K562 (cell line): ENCODE measurements around the gene MAD2L1.

ENCODE experiments used
- EP300 ChIP-seq: IDR thresholded peaks from 2 replicates; pipeline ENCODE4 v1.6.1; 2012; ENCODE audit warnings: low read length, improper control_type of control experiment
- FOXP1 ChIP-seq: sonication (generic); formaldehyde crosslinking; IDR thresholded peaks from 2 replicates; pipeline ENCODE4 v1.8.0; 2022; ENCODE audit warnings: mild to moderate bottlenecking, missing genetic modification reagents
- MAFF ChIP-seq: IDR thresholded peaks from 2 replicates; pipeline ENCODE4 v1.6.1; 2012; ENCODE audit warnings: low read length, improper control_type of control experiment
- POLR2A ChIP-seq: fragments of 450-650 bp; conservative IDR thresholded peaks from 2 replicates; pipeline ENCODE4 v1.6.1; 2016
- SRSF3 ChIP-seq: fragments of 200-400 bp; formaldehyde crosslinking; IDR thresholded peaks from 2 replicates; pipeline ENCODE4 v1.6.1; 2016; ENCODE audit warnings: mild to moderate bottlenecking, low read length, moderate library complexity; ENCODE audit not compliant: insufficient read depth
- ZNF217 ChIP-seq: sonication (generic); formaldehyde crosslinking; IDR thresholded peaks from 2 replicates; pipeline ENCODE4 v1.8.0; 2022; ENCODE audit warnings: mild to moderate bottlenecking, missing genetic modification reagents
- ZNF24 ChIP-seq: fragments of 450-650 bp; IDR thresholded peaks from 2 replicates; pipeline ENCODE4 v1.6.1; 2016
- ZSCAN29 ChIP-seq: fragments of 450-650 bp; IDR thresholded peaks from 2 replicates; pipeline ENCODE4 v1.6.1; 2017
- TF ChIP-seq, protein P1 (sequence below), 2 experiments: fragments of 450-650 bp; conservative IDR thresholded peaks; 2 replicates each; pipeline ENCODE4 v1.6.1; 2017; ENCODE audit warnings: mild to moderate bottlenecking in 2 of 2, moderate library complexity in 2 of 2
- TF ChIP-seq, protein P2 (sequence below), 3 experiments: IDR thresholded peaks in 2 of 3; conservative IDR thresholded peaks in 1 of 3; 2 replicates each; pipeline ENCODE4 v1.5.1; 2011 to 2012; ENCODE audit warnings: low read length in 3 of 3, mild to moderate bottlenecking in 3 of 3, control low read depth in 2 of 3, improper control_type of control experiment in 1 of 3, inconsistent platforms in 1 of 3, low read depth in 1 of 3, mixed read lengths in 1 of 3, moderate library complexity in 1 of 3; ENCODE audit not compliant: insufficient read depth in 2 of 3

DNA sequence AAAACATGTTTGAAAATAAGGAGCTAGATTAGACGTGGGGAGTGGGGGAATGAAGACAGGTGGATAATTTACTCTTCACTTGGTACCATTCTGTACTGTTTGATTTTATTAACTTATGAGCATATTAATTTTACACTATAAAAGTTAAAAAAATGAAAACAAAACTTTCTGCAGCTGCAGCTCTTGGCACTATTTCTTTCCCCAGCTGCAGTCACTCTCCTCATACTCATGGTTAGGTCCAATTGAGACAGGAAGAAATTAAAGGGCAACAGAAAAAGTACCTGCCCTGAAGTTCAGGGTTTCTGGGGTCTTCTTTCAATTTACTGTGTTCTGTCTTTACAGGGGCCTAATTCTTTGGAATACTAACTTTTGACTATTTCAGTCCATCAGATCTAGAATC is 15.4 kb downstream of the MAD2L1 start:
- TF ChIP-seq ZNF24 (no peak), FOXP1 (CRISPR knock-in tag) (no peak), ZSCAN29 (no peak), EP300 (no peak), ZNF217 (CRISPR knock-in tag) (no peak), MAFF (no peak), SRSF3 (no peak), POLR2A (no peak)
- TF ChIP-seq, protein P1, sequence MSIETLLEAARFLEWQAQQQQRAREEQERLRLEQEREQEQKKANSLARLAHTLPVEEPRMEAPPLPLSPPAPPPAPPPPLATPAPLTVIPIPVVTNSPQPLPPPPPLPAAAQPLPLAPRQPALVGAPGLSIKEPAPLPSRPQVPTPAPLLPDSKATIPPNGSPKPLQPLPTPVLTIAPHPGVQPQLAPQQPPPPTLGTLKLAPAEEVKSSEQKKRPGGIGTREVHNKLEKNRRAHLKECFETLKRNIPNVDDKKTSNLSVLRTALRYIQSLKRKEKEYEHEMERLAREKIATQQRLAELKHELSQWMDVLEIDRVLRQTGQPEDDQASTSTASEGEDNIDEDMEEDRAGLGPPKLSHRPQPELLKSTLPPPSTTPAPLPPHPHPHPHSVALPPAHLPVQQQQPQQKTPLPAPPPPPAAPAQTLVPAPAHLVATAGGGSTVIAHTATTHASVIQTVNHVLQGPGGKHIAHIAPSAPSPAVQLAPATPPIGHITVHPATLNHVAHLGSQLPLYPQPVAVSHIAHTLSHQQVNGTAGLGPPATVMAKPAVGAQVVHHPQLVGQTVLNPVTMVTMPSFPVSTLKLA (conservative IDR thresholded peaks at IDR 0.05), result no peak
- TF ChIP-seq, protein P2, sequence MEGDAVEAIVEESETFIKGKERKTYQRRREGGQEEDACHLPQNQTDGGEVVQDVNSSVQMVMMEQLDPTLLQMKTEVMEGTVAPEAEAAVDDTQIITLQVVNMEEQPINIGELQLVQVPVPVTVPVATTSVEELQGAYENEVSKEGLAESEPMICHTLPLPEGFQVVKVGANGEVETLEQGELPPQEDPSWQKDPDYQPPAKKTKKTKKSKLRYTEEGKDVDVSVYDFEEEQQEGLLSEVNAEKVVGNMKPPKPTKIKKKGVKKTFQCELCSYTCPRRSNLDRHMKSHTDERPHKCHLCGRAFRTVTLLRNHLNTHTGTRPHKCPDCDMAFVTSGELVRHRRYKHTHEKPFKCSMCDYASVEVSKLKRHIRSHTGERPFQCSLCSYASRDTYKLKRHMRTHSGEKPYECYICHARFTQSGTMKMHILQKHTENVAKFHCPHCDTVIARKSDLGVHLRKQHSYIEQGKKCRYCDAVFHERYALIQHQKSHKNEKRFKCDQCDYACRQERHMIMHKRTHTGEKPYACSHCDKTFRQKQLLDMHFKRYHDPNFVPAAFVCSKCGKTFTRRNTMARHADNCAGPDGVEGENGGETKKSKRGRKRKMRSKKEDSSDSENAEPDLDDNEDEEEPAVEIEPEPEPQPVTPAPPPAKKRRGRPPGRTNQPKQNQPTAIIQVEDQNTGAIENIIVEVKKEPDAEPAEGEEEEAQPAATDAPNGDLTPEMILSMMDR (IDR thresholded peaks at IDR 0.05 in 2 of 3, conservative IDR thresholded peaks at IDR 0.05 in 1 of 3; ENCODE audit: insufficient read depth in 2 of 3, low read depth in 1 of 3, low read length in 3 of 3), result no peak
